Astrocyte of the cerebellum (primary cell): ENCODE results near the gene F10.

Source experiments
- DNase-seq: peaks from one replicate; pipeline ENCODE4 v3.0.0-alpha.2; 2011; ENCODE audit warnings: low read depth
- H3K4me3 ChIP-seq: 2 replicates; pipeline ENCODE4 v1.5.1; 2011; ENCODE audit warnings: mild to moderate bottlenecking, low read depth, low read length, moderate library complexity
- CTCF ChIP-seq: IDR thresholded peaks from 2 replicates; pipeline ENCODE4 v1.5.1; 2012; ENCODE audit warnings: low read length, low read depth, moderate library complexity, mild to moderate bottlenecking; ENCODE audit errors: missing control alignments
- in situ Hi-C: cut with HindIII; loops from 2 replicates; pipeline ENCODE4 v1.10.0; 2017; ENCODE audit warnings: low sequenced_read_pairs

The F10 gene

GRCh38 chr13:113118261-113119021 is 4.2 kb upstream of the F10 start:
- no peak overlapping the region for H3K4me3 ChIP-seq
- no peak for TF ChIP-seq CTCF
- in situ Hi-C loops = no loop called here
- DNase-seq = no peak

GRCh38 chr13:113119166-113119821 is 3.3 kb upstream of the F10 start:
- no peak overlapping the region for H3K4me3 ChIP-seq
- in situ Hi-C loops = no loop called here
- no peak for TF ChIP-seq CTCF
- no peak for DNase-seq

GRCh38 chr13:113119822-113120189 is 2.8 kb upstream of the F10 start:
- H3K4me3 ChIP-seq = no peak overlapping the region
- TF ChIP-seq CTCF = no peak
- no peak for DNase-seq
- in situ Hi-C loops = no loop called here

GRCh38 chr13:113120300-113121182 is 2.1 kb upstream of the F10 start:
- no peak for DNase-seq
- no peak overlapping the region for H3K4me3 ChIP-seq
- no peak for TF ChIP-seq CTCF
- in situ Hi-C loops = no loop called here

- DNase-seq = no peak
- H3K4me3 ChIP-seq = no peak overlapping the region
- no peak for TF ChIP-seq CTCF
- in situ Hi-C loops = no loop called here
These were observed 1.2 kb upstream of the F10 start for GRCh38 chr13:113121183-113121927.
